ENCODE measurements around the gene PATL1. TPM values are rescaled to one million over a fixed set of nuclear protein-coding genes. Genes with fewer than 3 reads are reported as not detected.

Gene PATL1
- polyA plus RNA-seq, 1 of the 3 experiments (the other 2 are of a cell fraction) = 20.5 TPM

DNA sequence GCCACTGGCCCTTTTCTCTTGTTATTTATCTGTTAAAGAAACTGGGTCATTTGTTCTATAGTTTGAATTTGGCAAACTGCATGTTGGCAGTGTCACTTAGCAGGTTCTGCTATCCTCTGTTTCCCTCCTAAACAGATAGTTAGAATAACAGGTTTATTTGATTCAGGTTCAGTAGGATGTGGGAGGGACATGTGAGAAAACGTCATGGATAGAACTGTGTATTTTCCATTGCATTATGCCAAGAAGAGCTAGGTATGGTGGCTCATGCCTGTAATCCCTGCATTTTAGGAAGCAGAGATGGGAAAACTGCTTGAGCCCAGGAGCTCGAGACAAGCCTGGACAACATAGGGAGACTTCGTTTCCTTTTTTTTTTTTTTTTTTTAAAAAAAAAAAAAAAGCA lies 24.3 kb downstream of the PATL1 start:
- H3K27ac ChIP-seq (ENCODE audit: low read depth in 2 of 2, low read length in 1 of 2) = no peak overlapping the region
- H3K9ac ChIP-seq = no peak overlapping the region
- H3K9me2 ChIP-seq = no peaks in the 10 kb centered on the region
- TF ChIP-seq REST (IDR thresholded peaks at IDR 0.05; ENCODE audit: low read depth, low read length) (no peak), EP300 (IDR thresholded peaks at IDR 0.05; ENCODE audit: borderline replicate concordance in 1 of 2, low read depth in 1 of 2, low read length in 1 of 2) (no peak), TAF1 (IDR thresholded peaks at IDR 0.05; ENCODE audit: borderline replicate concordance, low read depth, low read length) (no peak), POLR2AphosphoS5 (IDR thresholded peaks at IDR 0.05; ENCODE audit: low read depth, low read length) (no peak), GATA2 (CRISPR knock-in tag; IDR thresholded peaks at IDR 0.05) (no peak), IRF3 (IDR thresholded peaks at IDR 0.05; ENCODE audit: low read depth, low read length) (no peak), SMC3 (IDR thresholded peaks at IDR 0.05; ENCODE audit: low read depth, low read length) (no peak), GABPA (IDR thresholded peaks at IDR 0.05; ENCODE audit: low read depth) (no peak), ELF1 (IDR thresholded peaks at IDR 0.05) (no peak), CHD2 (IDR thresholded peaks at IDR 0.05; ENCODE audit: low read length, partially characterized antibody) (no peak), EZH2phosphoT487 (IDR thresholded peaks at IDR 0.05; ENCODE audit: borderline replicate concordance, low read depth) (no peak), MEF2A (IDR thresholded peaks at IDR 0.05; ENCODE audit: borderline replicate concordance, low read depth) (no peak), FOXM1 (IDR thresholded peaks at IDR 0.05; ENCODE audit: low read depth) (no peak), NRF1 (IDR thresholded peaks at IDR 0.05; ENCODE audit: low read depth, low read length) (no peak), USF1 (IDR thresholded peaks at IDR 0.05; ENCODE audit: borderline replicate concordance, low read depth) (no peak), NFIC (IDR thresholded peaks at IDR 0.05; ENCODE audit: borderline replicate concordance) (no peak)
- H3F3A ChIP-seq (replicated peaks; ENCODE audit: insufficient read depth) = peaks cover 7% of the 10 kb centered on the region
- no peak overlapping the region for H3K4me3 ChIP-seq (ENCODE audit: low read depth in 2 of 2, low read length in 1 of 2)
- no peaks in the 10 kb centered on the region for H3K27me3 ChIP-seq (ENCODE audit: insufficient read depth)
- no peak overlapping the region for H3K4me2 ChIP-seq
- H4K20me1 ChIP-seq (ENCODE audit: insufficient read depth) = no peaks in the 10 kb centered on the region
- no peaks in the 10 kb centered on the region for H3K4me1 ChIP-seq (ENCODE audit: control insufficient read depth in 1 of 2, insufficient read depth in 2 of 2, low read depth in 1 of 2, low read length in 1 of 2)
- H2AFZ ChIP-seq (ENCODE audit: low read depth) = no peak overlapping the region
- WGBS (ENCODE audit: low lambda C conversion rate) = 90% methylated on average over 3 of the region's 3 CpGs
- H3K79me2 ChIP-seq (ENCODE audit: insufficient read depth) = peaks cover 16% of the 10 kb centered on the region; the same call in 1 of the 2 replicates
- no peak for DNase-seq
- POLR2A ChIA-PET = no interaction called here
- peaks cover 71 to 85% of the 10 kb centered on the region in 2 experiments for H3K36me3 ChIP-seq (replicated peaks in 1 of 2; ENCODE audit: control insufficient read depth in 1 of 2, insufficient read depth in 2 of 2, low read length in 1 of 2)
- CTCF ChIA-PET = no interaction called here
- no peaks in the 10 kb centered on the region for H3K9me3 ChIP-seq

Measured in SK-N-SH (cell line).